Spleen (tissue), 11 donors: Measurements from ENCODE around the gene HOXD12. TPM values are rescaled to one million over a fixed set of nuclear protein-coding genes. Genes with fewer than 3 reads are reported as not detected.

Source experiments
- DNase-seq: peaks from one replicate; pipeline ENCODE4 v3.0.0-alpha.2; 2020
- H3K27ac ChIP-seq, 8 donors: fragments of 200-600 bp; sonication (generic) in 7 of 8; 1 replicate in 4 of 8; 2 replicates in 4 of 8; pipeline versions ENCODE4 v1.5.0 to v1.8.0; 2016 to 2021; ENCODE audit warnings: inconsistent platforms in 4 of 8, mild to moderate bottlenecking in 4 of 8, moderate library complexity in 1 of 8
- H3K27me3 ChIP-seq, 7 donors: fragments of 200-600 bp; sonication (generic) in 6 of 7; replicated peaks in 1 of 7; 1 replicate in 4 of 7; 2 replicates in 3 of 7; pipeline versions ENCODE4 v1.5.0 to v1.8.0; 2016 to 2021; ENCODE audit warnings: inconsistent platforms in 3 of 7, mild to moderate bottlenecking in 1 of 7
- H3K36me3 ChIP-seq, 6 donors: fragments of 200-600 bp; sonication (generic) in 5 of 6; 1 replicate in 4 of 6; 2 replicates in 2 of 6; pipeline versions ENCODE4 v1.5.0 to v1.8.0; 2016 to 2021; ENCODE audit warnings: inconsistent platforms in 2 of 6
- H3K4me1 ChIP-seq, 6 donors: fragments of 200-600 bp; sonication (generic) in 5 of 6; 1 replicate in 3 of 6; 2 replicates in 3 of 6; pipeline versions ENCODE4 v1.5.0 to v1.8.0; 2016 to 2021; ENCODE audit warnings: inconsistent platforms in 3 of 6
- H3K4me3 ChIP-seq, 8 donors: fragments of 200-600 bp; sonication (generic) in 7 of 8; 1 replicate in 4 of 8; 2 replicates in 4 of 8; pipeline versions ENCODE4 v1.5.0 to v1.8.0; 2016 to 2021; ENCODE audit warnings: inconsistent platforms in 4 of 8, mild to moderate bottlenecking in 4 of 8, moderate library complexity in 2 of 8
- H3K9me3 ChIP-seq, 8 donors: fragments of 200-600 bp; sonication (generic) in 7 of 8; 1 replicate in 4 of 8; 2 replicates in 4 of 8; pipeline versions ENCODE4 v1.5.0 to v1.8.0; 2016 to 2021; ENCODE audit warnings: inconsistent platforms in 4 of 8
- POLR2A ChIP-seq, 3 donors: fragments of 450-650 bp; IDR thresholded peaks; one replicate each; pipeline ENCODE4 v1.5.1; 2017; ENCODE audit warnings: antibody characterized with exemption in 3 of 3, mild to moderate bottlenecking in 1 of 3
- POLR2AphosphoS5 ChIP-seq, 3 donors: sonication (generic); formaldehyde crosslinking; IDR thresholded peaks; one replicate each; pipeline ENCODE4 v1.5.1; 2017; ENCODE audit warnings: antibody characterized with exemption in 3 of 3
- WGBS, 5 donors: extraction: QIAGEN DNeasy Blood & Tissue Kit in 3 of 5; methylation state at CpG; one replicate each; pipeline versions ENCODE4 v1.1.5 to v1.1.7; 2013 to 2018; 5-methylcytosine and 5-hydroxymethylcytosine counted together
- intact Hi-C: fragments of 100-400 bp; cut with DNase I; formaldehyde crosslinking; loops from one replicate; pipeline ENCODE4 v1.15.0; 2023; ENCODE audit warnings: low total_unique reads
- polyA plus RNA-seq, 3 donors: library from polyadenylated mRNA; stranded (reverse); fragments of 200-250 nt; gene quantifications; one replicate each; pipeline ENCODE4 v1.2.1, GENCODE V29; 2013
- total RNA-seq, 7 donors: library from RNA; depleted of rRNA in 3 of 7; stranded (reverse); fragments of >200 nt in 3 of 7; fragmentation: NEBNext Ultra II Directional in 4 of 7; extraction: Animal tissue kit (Norgen Biotek cat#: 25700) in 4 of 7; gene quantifications; one replicate each; pipeline versions ENCODE4 v1.1.0 to v1.2.1, GENCODE V29; 2016 to 2021
- TF ChIP-seq, protein P1 (sequence below), 11 experiments: fragments of 200-600 bp in 7 of 11; fragments of 450-650 bp in 4 of 11; sonication (generic) in 4 of 11; IDR thresholded peaks in 8 of 11; conservative IDR thresholded peaks in 3 of 11; 1 replicate in 7 of 11; 2 replicates in 4 of 11; pipeline versions ENCODE4 v1.4.0 to v1.8.0; 2016 to 2021; ENCODE audit warnings: antibody characterized with exemption in 11 of 11, inconsistent platforms in 4 of 11, mild to moderate bottlenecking in 1 of 11
- donor health status: healthy with polysubstance abuse.
- donor health status: DM: no; HTN: no; CAD: no; lungs with moderate emphysema.
- donor health status: DM: no; HTN: no; CAD: no.
- donor health status: Bipolar disorder and iron deficiency.
- donor health status: healthy.
- donor health status: DM: no; HTN: no; CAD: no.
- donor health status: DM: yes; HTN: yes; CAD: no.

HOXD12 gene
- total and polyA plus RNA-seq, 10 donors: not detected

DNA sequence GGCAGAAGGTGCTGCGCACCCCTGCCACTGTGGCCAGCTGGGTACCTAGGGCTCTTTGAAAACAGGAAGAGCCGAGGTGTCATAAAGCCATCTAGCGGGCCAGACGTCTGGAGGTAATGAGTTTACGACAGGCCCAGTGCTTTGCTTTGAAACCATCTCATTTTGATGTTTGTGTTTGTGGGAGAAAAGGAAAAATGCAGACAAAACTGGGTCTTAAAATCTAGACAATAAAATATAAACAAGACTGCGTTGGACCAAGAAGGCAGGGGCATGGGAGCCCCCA lies 26.1 kb downstream of the HOXD12 start:
- H3K27me3 ChIP-seq: peaks cover 8 to 100% (median 92%) of the 10 kb centered on the region in 7 donors
- DNase-seq: no peak
- H3K4me1 ChIP-seq: peaks cover 0 to 74% (median 50%) of the 10 kb centered on the region in 6 donors
- H3K36me3 ChIP-seq: no peaks in the 10 kb centered on the region
- H3K27ac ChIP-seq: no peak overlapping the region
- WGBS, 5 donors: 26 to 46% (median 37%) methylated on average over 6 of the region's 6 CpGs
- no peak for TF ChIP-seq POLR2A (IDR thresholded peaks at IDR 0.05)
- TF ChIP-seq POLR2AphosphoS5 (IDR thresholded peaks at IDR 0.05): no peak
- TF ChIP-seq, protein P1, sequence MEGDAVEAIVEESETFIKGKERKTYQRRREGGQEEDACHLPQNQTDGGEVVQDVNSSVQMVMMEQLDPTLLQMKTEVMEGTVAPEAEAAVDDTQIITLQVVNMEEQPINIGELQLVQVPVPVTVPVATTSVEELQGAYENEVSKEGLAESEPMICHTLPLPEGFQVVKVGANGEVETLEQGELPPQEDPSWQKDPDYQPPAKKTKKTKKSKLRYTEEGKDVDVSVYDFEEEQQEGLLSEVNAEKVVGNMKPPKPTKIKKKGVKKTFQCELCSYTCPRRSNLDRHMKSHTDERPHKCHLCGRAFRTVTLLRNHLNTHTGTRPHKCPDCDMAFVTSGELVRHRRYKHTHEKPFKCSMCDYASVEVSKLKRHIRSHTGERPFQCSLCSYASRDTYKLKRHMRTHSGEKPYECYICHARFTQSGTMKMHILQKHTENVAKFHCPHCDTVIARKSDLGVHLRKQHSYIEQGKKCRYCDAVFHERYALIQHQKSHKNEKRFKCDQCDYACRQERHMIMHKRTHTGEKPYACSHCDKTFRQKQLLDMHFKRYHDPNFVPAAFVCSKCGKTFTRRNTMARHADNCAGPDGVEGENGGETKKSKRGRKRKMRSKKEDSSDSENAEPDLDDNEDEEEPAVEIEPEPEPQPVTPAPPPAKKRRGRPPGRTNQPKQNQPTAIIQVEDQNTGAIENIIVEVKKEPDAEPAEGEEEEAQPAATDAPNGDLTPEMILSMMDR (IDR thresholded peaks at IDR 0.05 in 8 of 11, conservative IDR thresholded peaks at IDR 0.05 in 3 of 11): no peak
- no peak overlapping the region for H3K4me3 ChIP-seq
- intact Hi-C loops: loop anchor here (5.0 kb wide), 4 partner anchors 427 to 1022 kb away; no protein-coding TSS in a partner anchor
- no peaks in the 10 kb centered on the region for H3K9me3 ChIP-seq

DNA sequence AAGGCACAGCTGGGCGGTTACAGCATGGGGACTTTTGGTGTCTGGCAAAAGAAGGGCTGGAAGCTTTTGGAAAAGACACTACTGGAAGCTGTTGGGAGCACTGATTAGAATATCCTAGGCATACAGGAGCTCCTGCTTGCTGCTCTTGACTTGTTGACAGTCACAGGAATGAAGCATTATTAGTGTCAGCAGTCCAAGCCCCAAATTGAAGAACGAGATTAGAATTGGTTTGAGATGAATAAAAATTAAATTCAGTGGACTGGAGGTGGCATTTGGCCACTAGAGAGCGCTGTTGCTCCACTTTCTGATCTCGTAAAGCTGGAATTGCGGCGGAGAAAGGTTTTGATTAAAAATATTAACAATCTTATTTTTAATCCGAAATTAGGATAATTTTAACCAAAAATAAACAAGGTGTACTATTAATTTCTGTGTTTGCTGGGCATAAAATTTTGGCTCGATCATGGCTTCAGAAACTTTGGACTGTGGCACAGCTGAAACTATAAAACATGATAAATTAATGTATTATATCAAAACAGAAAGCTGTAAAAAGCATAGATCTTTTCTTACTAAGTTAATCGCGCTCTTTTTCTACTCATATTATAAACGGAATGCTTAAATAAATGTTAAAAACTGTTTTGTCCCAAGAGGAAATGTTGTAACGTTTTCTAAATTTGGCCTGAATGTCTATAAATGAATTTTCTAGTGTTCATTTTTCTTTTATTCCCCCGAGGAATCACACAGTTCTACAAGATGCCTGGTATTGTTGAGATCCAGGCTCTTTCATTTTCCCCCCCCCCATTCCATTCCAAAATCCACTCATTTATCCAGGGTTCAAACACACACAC lies 27.6 kb downstream of the HOXD12 start:
- TF ChIP-seq POLR2AphosphoS5 (IDR thresholded peaks at IDR 0.05): no peak
- TF ChIP-seq POLR2A (IDR thresholded peaks at IDR 0.05): no peak
- TF ChIP-seq, protein P1 (IDR thresholded peaks at IDR 0.05 in 8 of 11, conservative IDR thresholded peaks at IDR 0.05 in 3 of 11): peak; percentile 56 to 94 (median 80)
- Histone ChIP-seq H3K4me1 (peaks cover 0 to 77% (median 48%) of the 10 kb centered on the region in 6 donors), H3K27me3 (peaks cover 8 to 100% (median 92%) of the 10 kb centered on the region in 7 donors), H3K9me3 (no peaks in the 10 kb centered on the region), H3K36me3 (no peaks in the 10 kb centered on the region), H3K4me3 (peak overlapping the region in 1 of 8 donors; percentile 4), H3K27ac (peak overlapping the region in 4 of 8 donors; percentile 24 to 93 (median 58))
- 4 to 5% (median 4%) methylated on average over 13 of the region's 13 CpGs for WGBS, 5 donors
- intact Hi-C loops: loop anchor here (5.0 kb wide), 4 partner anchors 425 to 1020 kb away; no protein-coding TSS in a partner anchor
- no peak for DNase-seq

GRCh38 chr2:176127774-176128072 lies 28.1 kb downstream of the HOXD12 start:
- TF ChIP-seq POLR2AphosphoS5 (IDR thresholded peaks at IDR 0.05) (no peak), POLR2A (IDR thresholded peaks at IDR 0.05) (no peak)
- TF ChIP-seq, protein P1 (IDR thresholded peaks at IDR 0.05 in 8 of 11, conservative IDR thresholded peaks at IDR 0.05 in 3 of 11): no peak
- intact Hi-C loops: loop anchor here (5.0 kb wide), 4 partner anchors 425 to 1020 kb away; no protein-coding TSS in a partner anchor
- DNase-seq: no peak
- peaks cover 0 to 77% (median 44%) of the 10 kb centered on the region in 6 donors for H3K4me1 ChIP-seq
- no peaks in the 10 kb centered on the region for H3K9me3 ChIP-seq
- H3K4me3 ChIP-seq: peak overlapping the region in 1 of 8 donors; percentile 47
- WGBS, 5 donors: 23 to 31% (median 24%) methylated on average over 4 of the region's 4 CpGs
- H3K36me3 ChIP-seq: no peaks in the 10 kb centered on the region
- peak overlapping the region in 7 of 8 donors; percentile 69 to 93 (median 86) for H3K27ac ChIP-seq
- peaks cover 8 to 100% (median 92%) of the 10 kb centered on the region in 7 donors for H3K27me3 ChIP-seq
